ENCODE data around the gene SLC18A3. TPM values are rescaled to one million over a fixed set of nuclear protein-coding genes. Genes with fewer than 3 reads are reported as not detected.

Gene SLC18A3
- total RNA-seq, 4 donors from 2014 or later, result 0.07 TPM; not detected in 3

- Histone ChIP-seq H3K36me3 (no peaks in the 10 kb centered on the region), H3K9me3 (no peaks in the 10 kb centered on the region), H3K4me3 (no peak overlapping the region), H3K27ac (no peak overlapping the region), H3K27me3 (peaks cover 0 to 31% of the 10 kb centered on the region in 2 donors), H3K4me1 (no peaks in the 10 kb centered on the region)
- TF ChIP-seq CTCF (IDR thresholded peaks at IDR 0.05) (no peak), POLR2A (IDR thresholded peaks at IDR 0.05) (no peak)
- DNase-seq, result no peak
- intact Hi-C loops (cut with DNase I; ENCODE audit: low total_unique reads), result no loop called here
Measured at GRCh38 chr10:49617121-49618020, 7.3 kb downstream of the SLC18A3 start.

- no peaks in the 10 kb centered on the region for H3K9me3 ChIP-seq
- DNase-seq, result no peak
- no peak overlapping the region for H3K4me3 ChIP-seq
- H3K27me3 ChIP-seq, result peaks cover 0 to 16% of the 10 kb centered on the region in 2 donors
- H3K36me3 ChIP-seq, result no peaks in the 10 kb centered on the region
- H3K27ac ChIP-seq, result no peak overlapping the region
- intact Hi-C loops (cut with DNase I; ENCODE audit: low total_unique reads), result no loop called here
- H3K4me1 ChIP-seq, result no peaks in the 10 kb centered on the region
- no peak for TF ChIP-seq CTCF (IDR thresholded peaks at IDR 0.05)
Measured at GRCh38 chr10:49618821-49619220, 8.7 kb downstream of the SLC18A3 start.

DNA sequence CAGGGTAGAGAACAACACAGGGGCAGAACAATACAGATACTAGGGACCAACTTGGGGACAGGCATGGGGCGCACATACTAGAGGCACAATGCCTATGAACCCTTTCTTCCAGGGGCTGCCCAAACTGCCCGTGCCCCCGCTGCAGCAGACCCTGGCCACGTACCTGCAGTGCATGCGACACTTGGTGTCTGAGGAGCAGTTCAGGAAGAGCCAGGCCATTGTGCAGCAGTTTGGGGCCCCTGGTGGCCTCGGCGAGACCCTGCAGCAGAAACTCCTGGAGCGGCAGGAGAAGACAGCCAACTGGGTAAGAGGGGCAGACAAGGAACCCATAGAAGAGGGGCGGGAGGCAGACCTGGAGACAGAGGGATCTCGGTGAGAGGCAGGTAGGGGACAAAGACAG lies 9.5 kb downstream of the SLC18A3 start:
- H3K9me3 ChIP-seq, result no peaks in the 10 kb centered on the region
- no peak overlapping the region for H3K4me3 ChIP-seq
- TF ChIP-seq CTCF (IDR thresholded peaks at IDR 0.05) (no peak), POLR2A (IDR thresholded peaks at IDR 0.05) (no peak)
- H3K36me3 ChIP-seq, result no peaks in the 10 kb centered on the region
- DNase-seq, result no peak
- H3K4me1 ChIP-seq, result no peaks in the 10 kb centered on the region
- peaks cover 0 to 8% of the 10 kb centered on the region in 2 donors for H3K27me3 ChIP-seq
- H3K27ac ChIP-seq, result no peak overlapping the region
- intact Hi-C loops (cut with DNase I; ENCODE audit: low total_unique reads), result no loop called here

- no peaks in the 10 kb centered on the region for H3K36me3 ChIP-seq
- TF ChIP-seq CTCF (IDR thresholded peaks at IDR 0.05) (no peak), POLR2A (IDR thresholded peaks at IDR 0.05) (no peak)
- no peak for DNase-seq
Measured at GRCh38 chr10:49620286-49620810, 10.2 kb downstream of the SLC18A3 start.

DNA sequence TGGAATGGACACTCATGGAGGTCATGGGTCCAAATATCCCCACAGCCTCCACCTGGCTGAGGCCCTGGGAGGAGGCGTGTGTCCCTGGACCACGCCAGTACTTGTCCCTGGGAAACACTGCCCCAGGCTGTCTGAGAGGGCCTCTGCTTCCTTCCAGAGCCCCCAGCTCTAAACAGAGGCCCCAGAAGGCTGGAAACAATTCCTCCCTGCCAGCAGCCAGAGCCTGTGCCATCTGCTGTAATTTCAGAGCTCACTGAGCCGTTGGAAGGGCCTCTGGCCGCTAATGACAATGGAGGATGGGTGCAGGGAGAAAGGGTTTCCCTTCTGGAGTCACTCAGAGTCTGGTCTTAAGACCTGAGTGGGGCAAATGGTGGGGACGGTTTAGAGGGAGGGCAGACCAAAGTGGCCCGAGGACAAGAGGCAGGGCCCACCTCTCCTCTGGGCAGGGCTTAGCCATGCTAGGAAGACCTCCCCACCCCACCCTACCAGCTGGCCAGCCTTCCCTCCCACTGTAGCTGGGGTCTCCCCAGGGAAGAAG lies 10.8 kb downstream of the SLC18A3 start:
- no peaks in the 10 kb centered on the region for H3K4me1 ChIP-seq
- no peaks in the 10 kb centered on the region for H3K9me3 ChIP-seq
- intact Hi-C loops (cut with DNase I; ENCODE audit: low total_unique reads), result no loop called here
- DNase-seq, result no peak
- no peaks in the 10 kb centered on the region for H3K36me3 ChIP-seq
- no peak overlapping the region for H3K4me3 ChIP-seq
- H3K27ac ChIP-seq, result no peak overlapping the region
- H3K27me3 ChIP-seq, result no peaks in the 10 kb centered on the region
- no peak for TF ChIP-seq POLR2A (IDR thresholded peaks at IDR 0.05)
- no peak for TF ChIP-seq CTCF (IDR thresholded peaks at IDR 0.05)

More at GRCh38 chr10:49620286-49620810, 10.2 kb downstream of the SLC18A3 start:
- H3K27ac ChIP-seq, result no peak overlapping the region
- intact Hi-C loops (cut with DNase I; ENCODE audit: low total_unique reads), result no loop called here
- H3K4me1 ChIP-seq, result no peaks in the 10 kb centered on the region
- H3K27me3 ChIP-seq, result peaks cover 0 to 4% of the 10 kb centered on the region in 2 donors
- H3K9me3 ChIP-seq, result no peaks in the 10 kb centered on the region
- no peak overlapping the region for H3K4me3 ChIP-seq

Data from uterus (tissue), 4 donors.